GM12878 (cell line): ENCODE data around the gene TRPV3. TPM values are rescaled to one million over a fixed set of nuclear protein-coding genes. Genes with fewer than 3 reads are reported as not detected.

ENCODE experiments used
- ATAC-seq: fragments of 200-7000 bp; cut with Tn5 transposase; 3 replicates; pipeline ENCODE4 v1.9.1; 2020; ENCODE audit warnings: mild to moderate bottlenecking, moderate library complexity
- BruUV-seq: library from RNA; stranded (reverse); fragments of 400-500 nt; replicated peaks from 2 replicates; lab custom pipeline; 2021; lab: Mats Ljungman, UMichigan
- CTCF ChIA-PET: fragments of 300-600 bp; sonication (Branson Sonifier 250); formaldehyde crosslinking; extraction: SDS; loops from one replicate; lab custom pipeline; 2021; ENCODE audit warnings: inconsistent platforms; lab: Yijun Ruan, JAX
- POLR2A ChIA-PET: fragments of 350-600 bp; formaldehyde crosslinking; extraction: SDS; loops from one replicate; lab custom pipeline; 2021; ENCODE audit warnings: inconsistent platforms; lab: Charles Lee
- RAD21 ChIA-PET: fragments of 300-600 bp; sonication (Branson Sonifier 250); formaldehyde crosslinking; loops from one replicate; lab custom pipeline; 2023; ENCODE audit warnings: antibody characterized with exemption; ENCODE audit not compliant: unreplicated experiment; lab: Charles Lee
- SMC1A ChIA-PET: fragments of 300-600 bp; sonication (Branson Sonifier 250); formaldehyde crosslinking; loops from one replicate; lab custom pipeline; 2023; ENCODE audit not compliant: unreplicated experiment, uncharacterized antibody; lab: Charles Lee
- DNase-seq: peaks from one replicate; pipeline ENCODE4 v3.0.0-alpha.2; 2011; ENCODE audit warnings: low read depth, low spot score
- FAIRE-seq: peaks from 3 replicates; lab custom pipeline; 2011; peaks lifted over from hg19 to GRCh38; lab: Jason Lieb, UNC
- H2AFZ ChIP-seq: 2 replicates; pipeline ENCODE4 v1.6.0; 2011; ENCODE audit warnings: low read depth, low read length, control low read depth; ENCODE audit not compliant: control insufficient read depth
- H3K27ac ChIP-seq: 2 replicates; pipeline ENCODE4 v1.5.1; 2011; ENCODE audit warnings: control low read depth; ENCODE audit not compliant: control insufficient read depth, insufficient read depth
- H3K27me3 ChIP-seq, 2 experiments: replicated peaks in 1 of 2; 2 replicates each; pipeline versions ENCODE4 v1.6.0 to v1.6.1; 2011; ENCODE audit warnings: low read length in 1 of 2; ENCODE audit not compliant: control insufficient read depth in 2 of 2, insufficient read depth in 2 of 2
- H3K36me3 ChIP-seq, 2 experiments: 2 replicates each; pipeline ENCODE4 v1.5.1; 2011; ENCODE audit warnings: low read length in 1 of 2; ENCODE audit not compliant: control insufficient read depth in 2 of 2, insufficient read depth in 2 of 2
- H3K4me1 ChIP-seq: 2 replicates; pipeline ENCODE4 v1.6.1; 2011; ENCODE audit warnings: mild to moderate bottlenecking, low read length, moderate library complexity, mixed read lengths; ENCODE audit not compliant: control insufficient read depth, insufficient read depth
- H3K4me2 ChIP-seq: 2 replicates; pipeline ENCODE4 v1.6.0; 2011; ENCODE audit warnings: control low read depth; ENCODE audit not compliant: control insufficient read depth, insufficient read depth
- H3K4me3 ChIP-seq: fragments of 200-600 bp; sonication (generic); 2 replicates; pipeline ENCODE4 v1.5.1; 2016
- H3K79me2 ChIP-seq: 2 replicates; pipeline ENCODE4 v1.6.0; 2011; ENCODE audit warnings: low read length; ENCODE audit not compliant: control insufficient read depth, insufficient read depth
- H3K9ac ChIP-seq: 2 replicates; pipeline ENCODE4 v1.8.0; 2011; ENCODE audit warnings: low read length, control low read depth, mixed read lengths; ENCODE audit not compliant: control insufficient read depth, insufficient read depth
- H3K9me3 ChIP-seq: replicated peaks from 3 replicates; pipeline ENCODE4 v1.5.1; 2011; ENCODE audit warnings: mild to moderate bottlenecking, low read length; ENCODE audit not compliant: control insufficient read depth, insufficient read depth
- H4K20me1 ChIP-seq: 2 replicates; pipeline ENCODE4 v1.6.0; 2011; ENCODE audit not compliant: control insufficient read depth, insufficient read depth
- ETV6 ChIP-seq, 2 experiments: fragments of 450-650 bp in 1 of 2; IDR thresholded peaks in 1 of 2; conservative IDR thresholded peaks in 1 of 2; 2 replicates each; pipeline ENCODE4 v1.6.1; 2014; ENCODE audit warnings: antibody characterized with exemption in 1 of 2, borderline replicate concordance in 1 of 2, low read depth in 1 of 2, mild to moderate bottlenecking in 1 of 2, moderate library complexity in 1 of 2
- HCFC1 ChIP-seq: fragments of 150-350 bp; IDR thresholded peaks from 2 replicates; pipeline ENCODE4 v1.6.1; 2014; ENCODE audit warnings: low read length
- MEF2B ChIP-seq: fragments of 450-650 bp; IDR thresholded peaks from 2 replicates; pipeline ENCODE4 v1.6.1; 2018; ENCODE audit warnings: mild to moderate bottlenecking, moderate library complexity; ENCODE audit not compliant: partially characterized antibody, poor library complexity, severe bottlenecking
- MTA3 ChIP-seq: IDR thresholded peaks from 2 replicates; pipeline ENCODE4 v1.6.1; 2012; ENCODE audit warnings: low read length, inconsistent platforms, borderline replicate concordance
- WGBS: methylation state at CpG from one replicate; pipeline ENCODE4 v1.1.6; 2016; ENCODE audit warnings: low lambda C conversion rate; ENCODE audit not compliant: insufficient replicate concordance, insufficient coverage; ENCODE audit errors: missing lambda C conversion rate; 5-methylcytosine and 5-hydroxymethylcytosine counted together
- in situ Hi-C: fragments of 300-500 bp; cut with MboI; formaldehyde crosslinking; loops from 9 replicates; pipeline ENCODE4 v1.14.3; 2018; ENCODE audit warnings: mixed read lengths
- intact Hi-C: fragments of 100-400 bp; cut with micrococcal nuclease; formaldehyde crosslinking; loops from one replicate; pipeline ENCODE4 v1.14.2; 2022; ENCODE audit not compliant: unreplicated experiment
- polyA plus RNA-seq, 11 experiments: library from polyadenylated mRNA; depleted of rRNA in 4 of 11; unstranded in 6 of 11; stranded (reverse) in 5 of 11; fragments of >200 nt; fragmentation: Nextera tagmentation in 4 of 11; fragmentation: Illumina TruSeq in 1 of 11; extraction: Ambion mirVana in 4 of 11; extraction: Trizol in 1 of 11; gene quantifications; 1 replicate in 1 of 11; 2 replicates in 10 of 11; pipeline versions ENCODE4 v1.2.1 to v1.2.3, GENCODE V29; 2011 to 2016; ENCODE audit warnings: inconsistent platforms in 2 of 11, missing spikeins in 2 of 11, low read depth in 1 of 11
- total RNA-seq, 4 experiments: library from RNA; depleted of rRNA in 3 of 4; stranded (reverse); fragments of >200 nt in 3 of 4; fragmentation: Illumina TruSeq in 1 of 4; extraction: Trizol in 1 of 4; gene quantifications; 2 replicates each; pipeline versions ENCODE4 v1.2.1 to v1.2.3, GENCODE V29; 2013 to 2021

TRPV3 gene
- total and polyA plus RNA-seq, 10 of the 15 experiments (the other 5 are each of a cell fraction or from before 2014, with no cell fraction given) = 0.52 to 12.0 (median 2.7) TPM

DNA sequence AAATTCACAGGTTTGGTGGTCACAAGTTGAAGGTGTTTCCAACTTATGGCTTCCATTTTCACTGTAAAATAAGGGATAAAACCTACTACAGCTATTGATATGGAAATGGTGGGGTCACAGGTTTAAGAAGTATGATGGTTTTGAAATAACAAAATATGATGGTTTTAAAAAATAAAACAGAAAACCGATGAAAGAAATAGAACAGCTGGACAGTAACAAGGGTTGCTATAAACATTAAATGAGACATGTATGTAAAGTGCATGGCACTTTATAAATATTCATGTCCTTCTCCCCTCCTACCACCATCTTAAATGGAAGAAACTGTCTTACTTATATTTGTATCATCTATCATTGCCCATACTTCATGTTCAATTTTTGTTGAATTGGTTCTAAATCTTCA lies 50.5 kb downstream of the TRPV3 start:
- ChIA-PET POLR2A (no interaction called here), RAD21 (no interaction called here), SMC1A (no interaction called here), CTCF (no interaction called here)
- Histone ChIP-seq H3K4me3 (no peak overlapping the region), H3K27ac (no peak overlapping the region), H4K20me1 (no peaks in the 10 kb centered on the region), H3K36me3 (no peaks in the 10 kb centered on the region; a peak in 1 of 4 replicates), H3K9me3 (no peaks in the 10 kb centered on the region), H2AFZ (no peak overlapping the region), H3K27me3 (no peaks in the 10 kb centered on the region), H3K79me2 (no peaks in the 10 kb centered on the region), H3K4me1 (no peaks in the 10 kb centered on the region), H3K4me2 (no peak overlapping the region), H3K9ac (no peak overlapping the region)
- DNase-seq (no peak), FAIRE-seq (no peak), ATAC-seq (no peak)
- TF ChIP-seq MEF2B (no peak), ETV6 (conservative IDR thresholded peaks at IDR 0.05 in 1 of 2, IDR thresholded peaks at IDR 0.05 in 1 of 2; ENCODE audit: borderline replicate concordance in 1 of 2, low read depth in 1 of 2) (no peak), MTA3 (no peak)
- in situ Hi-C loops = no loop called here
- WGBS = 32% methylated on average over 1 of the region's 1 CpG
- BruUV-seq = no TSS peak
- intact Hi-C loops = no loop called here

- H2AFZ ChIP-seq = no peak overlapping the region
- POLR2A ChIA-PET = no interaction called here
Observed at GRCh38 chr17:3506054-3506453, 51.6 kb downstream of the TRPV3 start.

More at GRCh38 chr17:3506054-3506453, 51.6 kb downstream of the TRPV3 start:
- H3K27me3 ChIP-seq = no peaks in the 10 kb centered on the region
- CTCF ChIA-PET = interaction anchor here (1.0 kb wide), 1 partner anchor 17 kb away, joined by 3 read pairs; no protein-coding TSS in a partner anchor
- H3K4me1 ChIP-seq = no peaks in the 10 kb centered on the region
- no peak overlapping the region for H3K4me2 ChIP-seq
- RAD21 ChIA-PET = no interaction called here
- no peak overlapping the region for H3K9ac ChIP-seq
- no peak for FAIRE-seq
- H3K27ac ChIP-seq = no peak overlapping the region
- no peak for TF ChIP-seq HCFC1
- H3K4me3 ChIP-seq = no peak overlapping the region
- ATAC-seq = no peak
- SMC1A ChIA-PET = no interaction called here
- no peak for DNase-seq
- no TSS peak for BruUV-seq
- H3K9me3 ChIP-seq = no peaks in the 10 kb centered on the region
- intact Hi-C loops = no loop called here
- no peaks in the 10 kb centered on the region for H3K79me2 ChIP-seq
- H4K20me1 ChIP-seq = no peaks in the 10 kb centered on the region
- H3K36me3 ChIP-seq = no peaks in the 10 kb centered on the region
- 85% methylated on average over 2 of the region's 2 CpGs for WGBS
- in situ Hi-C loops = no loop called here
